Lower leg skin (tissue), 4 donors: ENCODE results near the gene ZBTB32. TPM values are rescaled to one million over a fixed set of nuclear protein-coding genes. Genes with fewer than 3 reads are reported as not detected.
"Not testable (repeated sequence)": the region's sequence is repeated elsewhere in the genome, so short reads cannot be mapped to it uniquely, and the experiment has no call there.

Source experiments
- DNase-seq, 2 donors: peaks; one replicate each; pipeline ENCODE4 v3.0.0-alpha.2; 2019; ENCODE audit warnings: low spot score in 2 of 2
- H3K4me3 ChIP-seq: fragments of 200-600 bp; sonication (generic); 2 replicates; pipeline ENCODE4 v1.5.1; 2017; ENCODE audit warnings: mild to moderate bottlenecking, low read depth; ENCODE audit not compliant: poor library complexity, severe bottlenecking
- POLR2A ChIP-seq, 2 donors: fragments of 450-650 bp; IDR thresholded peaks; one replicate each; pipeline ENCODE4 v1.6.1; 2016 to 2017; ENCODE audit warnings: antibody characterized with exemption in 2 of 2, mild to moderate bottlenecking in 1 of 2, moderate library complexity in 1 of 2
- WGBS, 2 donors: methylation state at CpG; one replicate each; pipeline ENCODE4 v1.1.5; 2018; 5-methylcytosine and 5-hydroxymethylcytosine counted together
- intact Hi-C: fragments of 100-400 bp; cut with DNase I; formaldehyde crosslinking; loops from one replicate; pipeline ENCODE4 v1.15.0; 2023; ENCODE audit warnings: low total_unique reads
- total RNA-seq, 4 donors: library from RNA; depleted of rRNA; stranded (reverse); fragments of >200 nt; gene quantifications; one replicate each; pipeline ENCODE4 v1.1.0, GENCODE V29; 2016
- TF ChIP-seq, protein P1 (sequence below), 3 donors: fragments of 450-650 bp; IDR thresholded peaks; one replicate each; pipeline ENCODE4 v1.5.1; 2016; ENCODE audit warnings: antibody characterized with exemption in 3 of 3, mild to moderate bottlenecking in 3 of 3, moderate library complexity in 2 of 3

ZBTB32 gene
- not detected for total RNA-seq

- no peak for DNase-seq
- no peak within 1 kb of the TSS for H3K4me3 ChIP-seq
- WGBS, 2 donors: 42 to 43% methylated on average over 19 to 24 of the region's 24 CpGs
- intact Hi-C loops: no loop called here
- TF ChIP-seq, protein P1, sequence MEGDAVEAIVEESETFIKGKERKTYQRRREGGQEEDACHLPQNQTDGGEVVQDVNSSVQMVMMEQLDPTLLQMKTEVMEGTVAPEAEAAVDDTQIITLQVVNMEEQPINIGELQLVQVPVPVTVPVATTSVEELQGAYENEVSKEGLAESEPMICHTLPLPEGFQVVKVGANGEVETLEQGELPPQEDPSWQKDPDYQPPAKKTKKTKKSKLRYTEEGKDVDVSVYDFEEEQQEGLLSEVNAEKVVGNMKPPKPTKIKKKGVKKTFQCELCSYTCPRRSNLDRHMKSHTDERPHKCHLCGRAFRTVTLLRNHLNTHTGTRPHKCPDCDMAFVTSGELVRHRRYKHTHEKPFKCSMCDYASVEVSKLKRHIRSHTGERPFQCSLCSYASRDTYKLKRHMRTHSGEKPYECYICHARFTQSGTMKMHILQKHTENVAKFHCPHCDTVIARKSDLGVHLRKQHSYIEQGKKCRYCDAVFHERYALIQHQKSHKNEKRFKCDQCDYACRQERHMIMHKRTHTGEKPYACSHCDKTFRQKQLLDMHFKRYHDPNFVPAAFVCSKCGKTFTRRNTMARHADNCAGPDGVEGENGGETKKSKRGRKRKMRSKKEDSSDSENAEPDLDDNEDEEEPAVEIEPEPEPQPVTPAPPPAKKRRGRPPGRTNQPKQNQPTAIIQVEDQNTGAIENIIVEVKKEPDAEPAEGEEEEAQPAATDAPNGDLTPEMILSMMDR (IDR thresholded peaks at IDR 0.05): no peak
- no peak for TF ChIP-seq POLR2A (IDR thresholded peaks at IDR 0.05)
These were observed at the start of gene ZBTB32 for GRCh38 chr19:35704218-35704617. TSS of gene ZBTB32 (plus strand) at chr19:35704558. CDS start at chr19:35714627, 10,069 bp downstream.

DNA sequence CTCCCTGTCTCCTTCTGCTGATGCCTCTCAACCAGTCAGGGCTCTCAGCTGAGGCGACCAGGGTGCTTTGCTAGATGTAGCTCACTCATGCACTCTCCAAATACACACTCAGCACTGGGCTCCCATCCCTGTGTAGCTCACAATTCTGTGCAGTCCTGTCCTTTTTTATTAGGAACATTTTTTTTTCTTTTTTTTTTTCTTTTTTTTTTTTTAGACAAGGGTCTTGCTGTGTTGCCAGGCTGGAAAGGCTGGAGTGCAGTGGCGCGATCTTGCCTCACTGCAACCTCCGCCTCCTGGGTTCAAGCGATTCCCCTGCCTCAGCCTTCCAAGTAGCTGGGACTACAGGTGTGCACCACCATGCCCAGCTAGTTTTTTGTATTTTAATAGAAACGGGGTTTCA, 49.5 kb upstream of the ZBTB32 start:
- intact Hi-C loops, DNase-seq, H3K4me3 ChIP-seq: not testable (repeated sequence)
- 92 to 97% methylated on average over 6 of the region's 6 CpGs for WGBS, 2 donors

GRCh38 chr19:35655600-35655999, 48.8 kb upstream of the ZBTB32 start:
- intact Hi-C loops: no loop called here
- WGBS, 2 donors: 87 to 94% methylated on average over 4 of the region's 4 CpGs
- no peak overlapping the region for H3K4me3 ChIP-seq
- DNase-seq: no peak
- TF ChIP-seq, protein P1 (IDR thresholded peaks at IDR 0.05): no peak
- no peak for TF ChIP-seq POLR2A (IDR thresholded peaks at IDR 0.05)

- WGBS, 2 donors: 85 to 94% methylated on average over 6 of the region's 6 CpGs
- DNase-seq: no peak
- intact Hi-C loops: no loop called here
- no peak for TF ChIP-seq POLR2A (IDR thresholded peaks at IDR 0.05)
- TF ChIP-seq, protein P1 (IDR thresholded peaks at IDR 0.05): no peak
- no peak overlapping the region for H3K4me3 ChIP-seq
These were observed 47.7 kb upstream of the ZBTB32 start for GRCh38 chr19:35656700-35657099.

GRCh38 chr19:35657904-35658700, 46.3 kb upstream of the ZBTB32 start:
- H3K4me3 ChIP-seq: no peak overlapping the region
- TF ChIP-seq POLR2A (IDR thresholded peaks at IDR 0.05): no peak
- TF ChIP-seq, protein P1 (IDR thresholded peaks at IDR 0.05): no peak
- intact Hi-C loops: no loop called here
- 90 to 91% methylated on average over 15 of the region's 15 CpGs for WGBS, 2 donors
- DNase-seq: no peak

- no peak for DNase-seq
- no peak overlapping the region for H3K4me3 ChIP-seq
- no peak for TF ChIP-seq POLR2A (IDR thresholded peaks at IDR 0.05)
- TF ChIP-seq, protein P1 (IDR thresholded peaks at IDR 0.05): no peak
- intact Hi-C loops: no loop called here
- WGBS, 2 donors: 96 to 97% methylated on average over 6 of the region's 6 CpGs
These were observed 42.4 kb upstream of the ZBTB32 start for GRCh38 chr19:35661995-35662340.
